DOHH2 (cell line): ENCODE results near the gene FAM229A.

Source experiments
- H3F3A ChIP-seq: fragments of 200-600 bp; sonication (generic), shearing (Covaris generic); 2 replicates; pipeline ENCODE4 v1.6.0; 2016; ENCODE audit warnings: antibody characterized with exemption, mild to moderate bottlenecking; ENCODE audit not compliant: control insufficient read depth, insufficient read depth
- H3K27ac ChIP-seq: fragments of 200-600 bp; sonication (generic); 2 replicates; pipeline ENCODE4 v1.5.1; 2014; ENCODE audit warnings: low read depth, mild to moderate bottlenecking, low read length, moderate library complexity
- H3K27me3 ChIP-seq: fragments of 200-600 bp; sonication (generic); 2 replicates; pipeline ENCODE4 v1.6.1; 2014; ENCODE audit warnings: mild to moderate bottlenecking, low read length, mixed read lengths; ENCODE audit not compliant: control insufficient read depth
- H3K36me3 ChIP-seq: fragments of 200-600 bp; sonication (generic); 2 replicates; pipeline ENCODE4 v1.6.1; 2014; ENCODE audit warnings: mild to moderate bottlenecking, low read length, moderate library complexity, mixed read lengths; ENCODE audit not compliant: control insufficient read depth
- H3K4me1 ChIP-seq: fragments of 200-600 bp; sonication (generic); 2 replicates; pipeline ENCODE4 v1.6.1; 2014; ENCODE audit warnings: mild to moderate bottlenecking, low read length, mixed read lengths; ENCODE audit not compliant: control insufficient read depth
- H3K4me2 ChIP-seq: fragments of 200-600 bp; sonication (generic); 2 replicates; pipeline ENCODE4 v1.6.0; 2014; ENCODE audit warnings: mild to moderate bottlenecking, low read length, moderate library complexity
- H3K4me3 ChIP-seq: fragments of 200-600 bp; sonication (generic); 2 replicates; pipeline ENCODE4 v1.5.1; 2014; ENCODE audit warnings: mild to moderate bottlenecking, low read length, mixed read lengths
- H3K79me2 ChIP-seq: fragments of 200-600 bp; sonication (generic); 2 replicates; pipeline ENCODE4 v1.6.1; 2014; ENCODE audit warnings: mild to moderate bottlenecking, low read length, mixed read lengths; ENCODE audit not compliant: control insufficient read depth
- H3K9me2 ChIP-seq: fragments of 200-600 bp; sonication (generic); replicated peaks from 2 replicates; pipeline ENCODE4 v1.6.1; 2014; ENCODE audit warnings: mild to moderate bottlenecking, low read length, mixed read lengths; ENCODE audit not compliant: control insufficient read depth
- H3K9me3 ChIP-seq: fragments of 200-600 bp; sonication (generic); 2 replicates; pipeline ENCODE4 v1.6.1; 2014; ENCODE audit warnings: antibody characterized with exemption, low read length, mixed read lengths; ENCODE audit not compliant: control insufficient read depth, insufficient read depth
- H4K20me1 ChIP-seq: fragments of 200-600 bp; sonication (generic); 2 replicates; pipeline ENCODE4 v1.6.0; 2014; ENCODE audit warnings: low read depth, mild to moderate bottlenecking, antibody characterized with exemption, low read length, moderate library complexity; ENCODE audit not compliant: control insufficient read depth, insufficient read depth
- CTCF ChIP-seq: fragments of 200-600 bp; sonication (generic); IDR thresholded peaks from one replicate; pipeline ENCODE4 v1.5.1; 2014; ENCODE audit warnings: antibody characterized with exemption, mild to moderate bottlenecking, low read depth, low read length; ENCODE audit not compliant: poor library complexity, severe bottlenecking
- EZH2phosphoT487 ChIP-seq: fragments of 200-600 bp; sonication (generic); IDR thresholded peaks from 2 replicates; pipeline ENCODE4 v1.6.1; 2017; ENCODE audit warnings: borderline replicate concordance, mild to moderate bottlenecking, antibody characterized with exemption, low read length, moderate library complexity, mixed read lengths

FAM229A gene

GRCh38 chr1:32362474-32363313, at the start of gene FAM229A, which contains the start of gene TSSK3:
TSS of gene FAM229A (minus strand) at chr1:32362485. CDS start at chr1:32362091, 394 bp downstream.
TSS of gene TSSK3 (plus strand) at chr1:32362539. CDS start at chr1:32362702, 163 bp downstream.
- Histone ChIP-seq H3K4me1 (peaks cover 27% of the 10 kb centered on the region), H3F3A (peaks cover 15% of the 10 kb centered on the region), H3K79me2 (no peaks in the 10 kb centered on the region), H3K9me2 (no peaks in the 10 kb centered on the region), H4K20me1 (no peaks in the 10 kb centered on the region), H3K4me3 (peak within 1 kb of the TSS; percentile 37), H3K9me3 (no peaks in the 10 kb centered on the region), H3K4me2 (peak within 1 kb of the TSS; percentile 53), H3K27ac (no peak within 1 kb of the TSS), H3K27me3 (no peaks in the 10 kb centered on the region), H3K36me3 (peaks cover 18% of the 10 kb centered on the region; the same call in 1 of the 2 replicates)
- TF ChIP-seq CTCF (no peak), EZH2phosphoT487 (no peak)

GRCh38 chr1:32411261-32411660, 49.0 kb upstream of the FAM229A start:
- Histone ChIP-seq H3K9me2 (no peaks in the 10 kb centered on the region), H3K27me3 (peaks cover 3% of the 10 kb centered on the region; the same call in 1 of the 2 replicates), H3K27ac (no peak overlapping the region), H4K20me1 (no peaks in the 10 kb centered on the region), H3F3A (no peaks in the 10 kb centered on the region), H3K4me3 (no peak overlapping the region), H3K79me2 (no peaks in the 10 kb centered on the region), H3K9me3 (no peaks in the 10 kb centered on the region), H3K36me3 (no peaks in the 10 kb centered on the region), H3K4me2 (no peak overlapping the region), H3K4me1 (peaks cover 4% of the 10 kb centered on the region)
- no peak for TF ChIP-seq EZH2phosphoT487
- TF ChIP-seq CTCF: no peak

- Histone ChIP-seq H3K27ac (no peak overlapping the region), H3K9me3 (no peaks in the 10 kb centered on the region), H4K20me1 (no peaks in the 10 kb centered on the region), H3K4me2 (no peak overlapping the region), H3K4me3 (no peak overlapping the region), H3K36me3 (no peaks in the 10 kb centered on the region), H3K27me3 (peaks cover 3% of the 10 kb centered on the region; the same call in 1 of the 2 replicates), H3F3A (no peaks in the 10 kb centered on the region), H3K9me2 (no peaks in the 10 kb centered on the region), H3K4me1 (no peaks in the 10 kb centered on the region), H3K79me2 (no peaks in the 10 kb centered on the region)
- no peak for TF ChIP-seq EZH2phosphoT487
- TF ChIP-seq CTCF: no peak
Observed at GRCh38 chr1:32406629-32407111, 44.4 kb upstream of the FAM229A start.
